ENCODE results near the gene BUB1.

The BUB1 gene

GRCh38 chr2:110717734-110718133 is 39.9 kb upstream of the BUB1 start:
- TF ChIP-seq TCF12 (IDR thresholded peaks at IDR 0.05; ENCODE audit: low read depth) (no peak), CEBPB (IDR thresholded peaks at IDR 0.05) (no peak), EGR1 (IDR thresholded peaks at IDR 0.05) (no peak), MAX (IDR thresholded peaks at IDR 0.05) (no peak)

GRCh38 chr2:110716959-110717645 is 39.2 kb upstream of the BUB1 start:
- TF ChIP-seq CREB1 (IDR thresholded peaks at IDR 0.05; ENCODE audit: low read depth) (no peak), USF1 (IDR thresholded peaks at IDR 0.05) (no peak), NFIC (IDR thresholded peaks at IDR 0.05) (no peak), TCF12 (IDR thresholded peaks at IDR 0.05; ENCODE audit: low read depth) (no peak), TAF1 (IDR thresholded peaks at IDR 0.05; ENCODE audit: low read depth) (no peak), TEAD4 (IDR thresholded peaks at IDR 0.05) (no peak), EGR1 (IDR thresholded peaks at IDR 0.05) (no peak), CEBPB (IDR thresholded peaks at IDR 0.05) (no peak), ZBTB7A (IDR thresholded peaks at IDR 0.05; ENCODE audit: low read depth) (no peak), YY1 (IDR thresholded peaks at IDR 0.05; ENCODE audit: low read depth) (no peak), RAD21 (IDR thresholded peaks at IDR 0.05; ENCODE audit: low read depth) (no peak), MAX (IDR thresholded peaks at IDR 0.05) (no peak)

GRCh38 chr2:110714452-110715224 is 36.8 kb upstream of the BUB1 start:
- TF ChIP-seq YY1 (IDR thresholded peaks at IDR 0.05; ENCODE audit: low read depth) (no peak), TAF1 (IDR thresholded peaks at IDR 0.05; ENCODE audit: low read depth) (no peak), CEBPB (IDR thresholded peaks at IDR 0.05) (no peak), CREB1 (IDR thresholded peaks at IDR 0.05; ENCODE audit: low read depth) (no peak), NFIC (IDR thresholded peaks at IDR 0.05) (no peak), FOXM1 (IDR thresholded peaks at IDR 0.05; ENCODE audit: borderline replicate concordance, low read depth) (no peak)

GRCh38 chr2:110713513-110714362 is 35.9 kb upstream of the BUB1 start:
- TF ChIP-seq NFIC (IDR thresholded peaks at IDR 0.05), result no peak
- no peak for TF ChIP-seq ZBTB7A (IDR thresholded peaks at IDR 0.05; ENCODE audit: low read depth)
- no peak for TF ChIP-seq CREB1 (IDR thresholded peaks at IDR 0.05; ENCODE audit: low read depth)
- no peak for TF ChIP-seq YY1 (IDR thresholded peaks at IDR 0.05; ENCODE audit: low read depth)
- TF ChIP-seq USF1 (IDR thresholded peaks at IDR 0.05), result no peak
- TF ChIP-seq TAF1 (IDR thresholded peaks at IDR 0.05; ENCODE audit: low read depth), result no peak
- no peak for TF ChIP-seq TEAD4 (IDR thresholded peaks at IDR 0.05)
- no peak for TF ChIP-seq EP300 (IDR thresholded peaks at IDR 0.05; ENCODE audit: borderline replicate concordance)
- no peak for TF ChIP-seq TCF12 (IDR thresholded peaks at IDR 0.05; ENCODE audit: low read depth)
- no peak for TF ChIP-seq REST (IDR thresholded peaks at IDR 0.05; ENCODE audit: low read depth)
- TF ChIP-seq MAX (IDR thresholded peaks at IDR 0.05), result no peak
- no peak for TF ChIP-seq EGR1 (IDR thresholded peaks at IDR 0.05)
- TF ChIP-seq FOXM1 (IDR thresholded peaks at IDR 0.05; ENCODE audit: borderline replicate concordance, low read depth), result no peak
- no peak for TF ChIP-seq RAD21 (IDR thresholded peaks at IDR 0.05; ENCODE audit: low read depth)
- no peak for TF ChIP-seq CEBPB (IDR thresholded peaks at IDR 0.05)

- no peak for TF ChIP-seq ZBTB7A (IDR thresholded peaks at IDR 0.05; ENCODE audit: low read depth)
Measured at GRCh38 chr2:110712737-110713136, 34.9 kb upstream of the BUB1 start.

- no peak for TF ChIP-seq ZBTB7A (IDR thresholded peaks at IDR 0.05; ENCODE audit: low read depth)
- no peak for TF ChIP-seq TCF12 (IDR thresholded peaks at IDR 0.05; ENCODE audit: low read depth)
- TF ChIP-seq MAX (IDR thresholded peaks at IDR 0.05), result no peak
- TF ChIP-seq YY1 (IDR thresholded peaks at IDR 0.05; ENCODE audit: low read depth), result no peak
Measured at GRCh38 chr2:110708455-110708854, 30.6 kb upstream of the BUB1 start.
